Hematopoietic multipotent progenitor cell (in vitro differentiated cells): ENCODE measurements around the gene HIPK2. TPM values are rescaled to one million over a fixed set of nuclear protein-coding genes. Genes with fewer than 3 reads are reported as not detected.
A peak's percentile ranks its signal among the peaks of the same experiment; 100 is the strongest.

ENCODE experiments used
- DNase-seq, 3 donors: peaks; one replicate each; pipeline ENCODE4 v3.0.0-alpha.2; 2011 to 2015; ENCODE audit warnings: low read depth in 2 of 3, low spot score in 2 of 3
- total RNA-seq: library from RNA; depleted of rRNA; stranded (reverse); fragments of >200 nt; gene quantifications from one replicate; pipeline ENCODE4 v1.2.3, GENCODE V29; 2012

HIPK2 gene
- total RNA-seq, 1 donor = 15.6 TPM

GRCh38 chr7:139576179-139576973 is 201.4 kb downstream of the HIPK2 start:
- DNase-seq = no peak

- DNase-seq = no peak
Measured at GRCh38 chr7:139575338-139575680, 202.5 kb downstream of the HIPK2 start.

GRCh38 chr7:139574618-139575337 is 203.0 kb downstream of the HIPK2 start:
- DNase-seq = no peak

GRCh38 chr7:139573871-139574270 is 203.9 kb downstream of the HIPK2 start:
- DNase-seq = no peak

DNA sequence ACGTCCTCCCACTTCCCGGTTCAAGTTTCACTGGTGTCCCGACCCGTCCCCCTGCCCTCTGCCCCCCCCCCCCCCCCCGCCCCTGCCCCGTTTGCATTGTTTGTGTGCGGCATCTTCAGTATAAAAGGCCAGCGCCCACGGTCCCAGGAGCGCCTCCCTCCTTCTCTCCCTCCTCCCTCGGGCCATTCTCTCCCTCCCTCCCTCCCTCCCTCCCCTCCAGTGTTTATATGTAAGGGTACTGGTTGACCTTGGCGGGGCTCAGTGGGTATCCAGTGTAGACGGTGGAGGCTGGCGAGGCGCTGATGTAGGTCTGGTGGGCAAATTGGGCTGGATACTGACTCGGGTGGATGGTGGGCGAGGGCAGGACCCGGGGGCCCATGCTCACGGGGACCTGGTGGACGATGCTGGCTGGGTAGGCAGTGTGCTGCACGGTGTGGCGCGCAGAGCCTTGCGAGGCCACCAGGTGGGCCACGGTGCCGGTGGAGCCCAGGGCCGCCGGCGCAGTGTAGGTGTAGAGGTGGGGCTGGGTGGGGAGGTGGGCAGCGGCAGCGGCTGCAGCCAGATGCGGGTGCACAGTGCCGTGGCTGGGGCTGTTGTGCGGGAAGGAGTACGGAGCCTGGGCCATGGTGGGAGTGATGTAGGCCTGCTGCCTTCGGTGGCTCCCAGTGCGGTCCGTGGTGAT is 205.0 kb downstream of the HIPK2 start:
- no peak for DNase-seq

GRCh38 chr7:139572071-139572470 is 205.7 kb downstream of the HIPK2 start:
- no peak for DNase-seq

GRCh38 chr7:139571651-139572050 is 206.1 kb downstream of the HIPK2 start:
- DNase-seq = no peak

DNA sequence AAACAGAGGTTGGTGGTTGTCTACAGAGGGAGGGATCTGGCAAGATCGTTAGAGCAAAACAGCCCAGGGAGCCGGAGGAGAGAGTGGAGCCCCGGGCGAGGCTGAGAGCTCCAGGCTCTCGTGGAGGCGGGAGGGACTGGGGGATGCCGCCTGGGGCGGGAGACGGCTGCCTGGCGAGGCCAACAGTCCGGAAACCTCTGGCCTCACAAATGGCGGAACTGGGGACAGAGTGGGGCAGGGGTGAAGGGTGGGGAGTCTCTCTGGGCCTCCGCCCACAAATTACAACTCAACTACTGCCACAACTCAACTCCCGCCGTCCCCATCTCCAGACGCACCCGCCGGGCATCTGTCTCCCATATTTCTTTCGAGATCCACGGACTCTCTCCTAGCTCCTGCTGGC is 206.6 kb downstream of the HIPK2 start:
- DNase-seq = no peak

DNA sequence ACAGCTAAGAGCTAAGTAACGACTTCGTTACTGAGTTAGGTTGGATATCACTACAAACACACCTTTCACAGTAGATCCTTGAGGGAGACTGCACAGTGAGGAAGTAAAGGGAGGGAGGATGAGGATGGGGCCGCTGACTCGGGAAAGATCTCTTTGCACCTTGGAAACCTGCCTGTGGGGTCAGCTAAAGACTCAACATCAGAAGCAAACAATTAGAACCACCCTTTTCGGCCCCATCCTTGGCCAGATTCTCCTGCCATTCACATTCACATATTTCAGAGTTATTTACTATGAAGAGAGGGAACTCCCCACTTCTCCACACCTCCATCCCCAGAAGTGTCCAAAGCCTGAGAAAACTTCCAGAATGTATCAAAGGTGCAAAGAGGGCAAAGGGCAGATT is 207.2 kb downstream of the HIPK2 start:
- DNase-seq = no peak

GRCh38 chr7:139570119-139570518 is 207.7 kb downstream of the HIPK2 start:
- DNase-seq = no peak

DNA sequence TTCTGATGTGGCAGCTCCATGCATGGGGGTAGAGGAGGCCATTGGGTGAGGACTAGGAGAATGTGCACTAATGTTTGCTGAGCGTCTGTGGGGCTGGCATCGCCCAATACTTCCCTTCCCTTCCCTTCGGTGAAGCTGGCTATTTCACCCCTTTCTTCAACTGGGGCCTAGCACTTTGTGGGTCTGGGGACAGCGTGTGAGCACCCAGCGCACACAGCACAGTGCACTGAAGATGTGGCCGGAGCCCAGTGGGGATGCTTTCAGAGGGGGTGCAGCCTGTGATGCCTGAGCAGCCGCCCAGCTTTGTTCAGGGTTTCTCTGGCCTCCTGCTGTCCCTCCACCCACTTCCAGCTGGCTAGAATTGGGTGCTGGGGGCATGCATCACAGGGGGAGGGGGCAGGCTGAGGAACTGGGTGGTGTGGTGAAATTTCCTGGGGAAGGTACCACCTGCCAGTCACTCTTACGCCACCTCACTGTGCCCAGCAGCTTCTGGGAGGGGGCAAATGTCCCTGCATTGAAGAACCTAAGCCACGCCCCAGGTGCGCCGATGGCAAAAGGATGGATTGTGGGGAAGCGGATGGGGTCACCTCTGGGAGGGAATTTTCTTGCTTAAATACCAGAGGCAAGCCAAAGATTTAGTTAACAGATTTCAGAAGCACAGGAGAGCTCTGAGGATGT is 208.8 kb downstream of the HIPK2 start:
- no peak for DNase-seq

- DNase-seq = no peak
Measured at GRCh38 chr7:139568346-139568675, 209.5 kb downstream of the HIPK2 start.

DNA sequence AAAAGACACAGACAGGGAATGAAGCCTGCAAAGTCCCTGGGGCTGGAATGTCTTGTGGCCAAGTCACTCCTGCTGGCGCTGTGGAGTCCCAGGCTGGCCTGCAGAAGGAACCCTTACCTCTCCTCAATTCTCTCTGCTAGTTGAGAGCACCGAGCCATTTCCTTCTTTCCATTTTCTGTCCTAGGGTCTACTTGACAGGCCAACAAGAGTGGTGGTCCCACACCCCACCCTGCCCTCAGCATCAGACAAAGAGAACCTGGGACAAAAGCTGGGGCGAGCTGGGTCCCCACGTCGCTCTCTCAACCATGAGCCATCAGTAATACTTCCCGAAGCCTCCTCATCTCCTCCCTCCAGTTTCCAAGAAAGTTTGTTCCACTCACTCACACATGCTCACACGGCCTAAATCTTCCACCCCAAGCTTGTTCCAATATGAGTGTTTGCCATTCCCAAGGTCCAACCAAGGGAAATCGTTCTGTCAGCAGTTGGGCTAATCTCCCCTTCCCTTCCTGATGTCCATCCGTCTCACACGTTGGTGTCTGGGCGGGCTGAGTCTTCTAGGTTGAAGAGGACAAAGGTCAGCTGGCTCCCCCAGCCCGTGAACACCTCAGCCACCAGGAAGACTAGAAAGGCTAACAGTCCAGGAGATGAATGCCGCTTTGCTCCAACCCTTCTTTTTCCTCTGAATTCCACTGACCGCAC is 210.0 kb downstream of the HIPK2 start:
- no peak for DNase-seq

GRCh38 chr7:139566736-139567646 is 210.8 kb downstream of the HIPK2 start:
- no peak for DNase-seq

DNA sequence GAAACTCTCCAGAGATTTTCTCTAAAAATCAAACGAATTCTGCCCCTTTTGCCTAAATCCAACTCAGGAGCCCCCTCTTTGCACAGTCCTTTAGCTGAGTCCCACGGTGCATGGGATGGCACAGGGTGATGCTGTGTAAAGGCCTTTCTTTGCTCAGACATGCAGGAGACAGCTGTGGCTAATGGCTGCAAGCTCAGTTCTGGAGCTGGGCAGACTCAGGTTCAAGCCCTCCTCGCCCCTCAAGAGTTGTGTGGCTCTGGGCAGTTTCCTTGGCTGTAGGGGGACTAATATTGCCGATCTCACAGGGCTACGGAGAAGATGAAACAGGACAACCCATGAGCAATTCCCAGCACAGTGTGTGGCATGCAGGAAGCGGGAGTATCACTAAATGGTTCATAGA is 211.7 kb downstream of the HIPK2 start:
- DNase-seq = no peak

DNA sequence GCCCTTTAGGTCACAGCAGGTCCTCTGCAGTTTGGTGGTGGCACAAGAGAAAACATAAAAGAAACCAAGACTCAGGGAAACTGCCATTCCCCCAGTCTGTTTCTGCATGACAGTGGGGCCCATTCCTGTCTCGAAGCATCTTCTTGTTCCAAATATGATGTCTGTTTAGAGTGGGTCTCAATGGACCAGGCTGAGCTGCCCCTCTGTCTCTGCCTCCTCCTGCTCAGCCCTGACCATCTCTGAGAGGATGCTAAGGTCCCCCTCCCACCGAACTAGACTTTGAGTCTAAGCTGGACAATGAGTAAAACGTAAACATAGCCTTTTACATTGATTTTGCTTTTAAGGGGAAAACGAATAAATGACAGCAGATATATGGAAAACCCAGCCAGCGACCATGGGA is 213.9 kb downstream of the HIPK2 start:
- no peak for DNase-seq

- peak in 2 of 3 donors; percentile 12 to 28 for DNase-seq
Measured at GRCh38 chr7:139562961-139563565, 214.7 kb downstream of the HIPK2 start.

GRCh38 chr7:139562491-139562890 is 215.3 kb downstream of the HIPK2 start:
- DNase-seq = no peak

DNA sequence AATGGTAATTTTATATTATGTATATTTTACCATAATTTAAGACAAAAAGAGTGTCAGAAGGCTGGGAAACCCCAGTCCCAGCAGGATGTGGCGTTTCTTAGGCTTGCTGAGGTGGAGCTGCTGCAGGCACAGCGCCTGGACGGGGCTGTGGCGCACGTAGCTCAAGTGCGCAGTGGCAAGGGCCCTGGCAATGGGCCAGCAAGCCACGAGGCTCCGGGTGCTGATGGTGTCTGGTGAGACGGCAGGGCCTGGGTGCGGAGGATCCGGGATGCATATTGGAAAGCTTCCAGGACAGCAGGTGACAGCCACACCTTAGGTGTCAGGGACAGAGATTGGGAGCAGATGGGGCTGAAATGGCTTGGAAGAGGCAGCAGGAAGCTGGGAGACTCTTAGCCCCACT is 217.1 kb downstream of the HIPK2 start:
- no peak for DNase-seq
